ENCODE results near the gene PLXNA4.

DNA sequence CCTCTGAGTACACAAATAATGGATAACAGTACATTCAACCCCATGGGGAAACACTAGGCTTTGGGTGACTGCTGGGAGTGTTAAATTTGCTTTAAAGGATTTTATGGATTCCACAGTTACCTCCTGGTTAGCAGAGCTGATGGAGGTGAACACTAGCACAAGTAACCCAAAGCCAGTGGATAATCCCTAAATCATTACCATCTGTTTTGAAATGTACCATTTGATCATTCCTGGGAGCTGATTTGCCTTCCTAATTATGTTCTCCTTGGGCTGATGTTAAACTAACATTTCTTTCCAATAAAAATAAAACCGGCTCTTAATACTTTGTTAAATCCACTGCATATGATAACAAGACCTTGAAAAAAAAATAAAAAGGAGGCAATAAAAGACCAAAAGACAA, 493.9 kb downstream of the PLXNA4 start:
- TF ChIP-seq, protein P1, sequence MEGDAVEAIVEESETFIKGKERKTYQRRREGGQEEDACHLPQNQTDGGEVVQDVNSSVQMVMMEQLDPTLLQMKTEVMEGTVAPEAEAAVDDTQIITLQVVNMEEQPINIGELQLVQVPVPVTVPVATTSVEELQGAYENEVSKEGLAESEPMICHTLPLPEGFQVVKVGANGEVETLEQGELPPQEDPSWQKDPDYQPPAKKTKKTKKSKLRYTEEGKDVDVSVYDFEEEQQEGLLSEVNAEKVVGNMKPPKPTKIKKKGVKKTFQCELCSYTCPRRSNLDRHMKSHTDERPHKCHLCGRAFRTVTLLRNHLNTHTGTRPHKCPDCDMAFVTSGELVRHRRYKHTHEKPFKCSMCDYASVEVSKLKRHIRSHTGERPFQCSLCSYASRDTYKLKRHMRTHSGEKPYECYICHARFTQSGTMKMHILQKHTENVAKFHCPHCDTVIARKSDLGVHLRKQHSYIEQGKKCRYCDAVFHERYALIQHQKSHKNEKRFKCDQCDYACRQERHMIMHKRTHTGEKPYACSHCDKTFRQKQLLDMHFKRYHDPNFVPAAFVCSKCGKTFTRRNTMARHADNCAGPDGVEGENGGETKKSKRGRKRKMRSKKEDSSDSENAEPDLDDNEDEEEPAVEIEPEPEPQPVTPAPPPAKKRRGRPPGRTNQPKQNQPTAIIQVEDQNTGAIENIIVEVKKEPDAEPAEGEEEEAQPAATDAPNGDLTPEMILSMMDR (IDR thresholded peaks at IDR 0.05): no peak
- TF ChIP-seq POLR2A (IDR thresholded peaks at IDR 0.05): no peak

Data from stomach (tissue), 4 donors.